Heart left ventricle (tissue), 16 donors: ENCODE measurements around the gene CRNN. TPM values are rescaled to one million over a fixed set of nuclear protein-coding genes. Genes with fewer than 3 reads are reported as not detected.

Source experiments
- ATAC-seq, 4 donors: fragments of 200-7000 bp; cut with Tn5 transposase; one replicate each; pipeline ENCODE4 v1.9.1; 2020 to 2022; ENCODE audit warnings: moderate library complexity in 4 of 4, mild to moderate bottlenecking in 3 of 4, moderate number of reproducible peaks in 1 of 4
- DNase-seq, 5 donors: peaks; one replicate each; pipeline ENCODE4 v3.0.0-alpha.2; 2020
- H3K27ac ChIP-seq, 12 donors: fragments of 200-600 bp; sonication (generic) in 4 of 12; one replicate each; pipeline versions ENCODE4 v1.5.0 to v1.8.0; 2016 to 2022; ENCODE audit warnings: mild to moderate bottlenecking in 2 of 12
- H3K27me3 ChIP-seq, 9 donors: fragments of 200-600 bp; sonication (generic) in 2 of 9; one replicate each; pipeline versions ENCODE4 v1.5.1 to v1.8.0; 2016 to 2022; ENCODE audit warnings: mild to moderate bottlenecking in 3 of 9
- H3K36me3 ChIP-seq, 9 donors: fragments of 200-600 bp; sonication (generic) in 2 of 9; one replicate each; pipeline versions ENCODE4 v1.5.0 to v1.8.0; 2018 to 2022; ENCODE audit warnings: mild to moderate bottlenecking in 2 of 9
- H3K4me1 ChIP-seq, 12 donors: fragments of 200-600 bp; sonication (generic) in 4 of 12; one replicate each; pipeline versions ENCODE4 v1.5.0 to v1.8.0; 2016 to 2022; ENCODE audit warnings: mild to moderate bottlenecking in 3 of 12
- H3K4me3 ChIP-seq, 12 donors: fragments of 200-600 bp; sonication (generic) in 4 of 12; one replicate each; pipeline versions ENCODE4 v1.5.0 to v1.8.0; 2017 to 2022; ENCODE audit warnings: mild to moderate bottlenecking in 9 of 12, moderate library complexity in 4 of 12
- H3K9me3 ChIP-seq, 12 donors: fragments of 200-600 bp; sonication (generic) in 4 of 12; one replicate each; pipeline versions ENCODE4 v1.5.0 to v1.8.0; 2016 to 2022; ENCODE audit warnings: mild to moderate bottlenecking in 1 of 12
- CTCF ChIP-seq, 12 donors: fragments of 200-600 bp; sonication (generic) in 4 of 12; IDR thresholded peaks; one replicate each; pipeline versions ENCODE4 v1.5.0 to v1.8.0; 2018 to 2022; ENCODE audit warnings: antibody characterized with exemption in 12 of 12, mild to moderate bottlenecking in 5 of 12
- POLR2A ChIP-seq, 2 donors: fragments of 450-650 bp; IDR thresholded peaks; one replicate each; pipeline ENCODE4 v1.6.1; 2017; ENCODE audit warnings: antibody characterized with exemption in 2 of 2, mild to moderate bottlenecking in 2 of 2, moderate library complexity in 2 of 2
- WGBS, 4 donors: extraction: QIAGEN DNeasy Blood & Tissue Kit in 2 of 4; methylation state at CpG; one replicate each; pipeline versions ENCODE4 v1.1.5 to v1.1.7; 2013 to 2018; 5-methylcytosine and 5-hydroxymethylcytosine counted together
- intact Hi-C, 10 donors: fragments of 100-400 bp; cut with DNase I; formaldehyde crosslinking; loops; one replicate each; pipeline versions ENCODE4 v1.11.1 to v1.14.2; 2022
- polyA plus RNA-seq, 2 donors: library from polyadenylated mRNA; stranded (reverse); fragments of 200-250 nt; gene quantifications; one replicate each; pipeline ENCODE4 v1.2.3, GENCODE V29; 2013
- total RNA-seq, 9 donors: library from RNA; depleted of rRNA in 2 of 9; stranded (reverse); fragments of >200 nt in 2 of 9; fragmentation: NEBNext Ultra II Directional in 3 of 9; extraction: Animal tissue kit (Norgen Biotek cat#: 25700) in 3 of 9; gene quantifications; one replicate each; pipeline versions ENCODE4 v1.1.0 to v1.2.4, GENCODE V29; 2016 to 2023
- donor health status: ischemic (EF 13 %, LVEDD 7.1; RV severe dilation, severe dysfunction).
- donor health status: healthy with polysubstance abuse.
- donor health status: DM: no; HTN: yes; CAD: no.
- donor health status: DM: no; HTN: no; CAD: no.
- donor health status: ischemic (EF 25% LVEDD 6.9; RV normal size, moderate dysfunction).
- donor health status: ischemic (EF 25% LVEDD 5.7; RV mildly dilated, moderate dysfunction).
- donor health status: healthy.
- donor health status: DM: yes; HTN: yes; CAD: no.
- donor health status: ischemic (EF 35%, LVEDD 5.7; RV mildly dilated, moderate dysfunction).
- donor health status: nonischemic (EF 11% LVEDD 7.7; RV severe dilation, severe dysfunction).
- donor health status: DM: yes; HTN: yes; CAD: no.
- donor health status: PGD.
- donor health status: ischemic (EF 29% LVEDD 5.4; RV normal size, mild dysfunction).
- donor health status: nonischemic (EF 23%, LVEDD 6.1; RV moderate dilation, normal function).

CRNN gene
- total and polyA plus RNA-seq, 11 donors: 0.24 TPM; not detected in 10

GRCh38 chr1:152394151-152394550, 19.9 kb downstream of the CRNN start:
- no peak overlapping the region for H3K4me3 ChIP-seq
- H3K4me1 ChIP-seq: no peaks in the 10 kb centered on the region
- H3K9me3 ChIP-seq: no peaks in the 10 kb centered on the region
- H3K27ac ChIP-seq: no peak overlapping the region
- WGBS, 4 donors: 24 to 34% (median 32%) methylated on average over 1 of the region's 1 CpG
- DNase-seq (no peak), ATAC-seq (no peak)
- no peak for TF ChIP-seq CTCF (IDR thresholded peaks at IDR 0.05)
- no peak for TF ChIP-seq POLR2A (IDR thresholded peaks at IDR 0.05)
- intact Hi-C loops: no loop called here
- peaks cover 0 to 10% (median 0%) of the 10 kb centered on the region in 9 donors for H3K27me3 ChIP-seq
- H3K36me3 ChIP-seq: no peaks in the 10 kb centered on the region

- H3K9me3 ChIP-seq: no peaks in the 10 kb centered on the region
- no peaks in the 10 kb centered on the region for H3K4me1 ChIP-seq
- no peaks in the 10 kb centered on the region for H3K36me3 ChIP-seq
- H3K27me3 ChIP-seq: peaks cover 0 to 10% (median 0%) of the 10 kb centered on the region in 9 donors
- H3K27ac ChIP-seq: no peak overlapping the region
- TF ChIP-seq CTCF (IDR thresholded peaks at IDR 0.05) (no peak), POLR2A (IDR thresholded peaks at IDR 0.05) (no peak)
- no peak overlapping the region for H3K4me3 ChIP-seq
- intact Hi-C loops: no loop called here
- ATAC-seq: no peak
- WGBS, 4 donors: 65 to 83% (median 75%) methylated on average over 2 of the region's 2 CpGs
- no peak for DNase-seq
Measured at GRCh38 chr1:152392909-152393308, 21.2 kb downstream of the CRNN start.

- H3K4me3 ChIP-seq: no peak overlapping the region
- ATAC-seq (no peak), DNase-seq (no peak)
- H3K9me3 ChIP-seq: no peaks in the 10 kb centered on the region
- intact Hi-C loops: no loop called here
- H3K27ac ChIP-seq: no peak overlapping the region
- no peaks in the 10 kb centered on the region for H3K36me3 ChIP-seq
- H3K4me1 ChIP-seq: no peaks in the 10 kb centered on the region
- H3K27me3 ChIP-seq: peaks cover 0 to 3% (median 0%) of the 10 kb centered on the region in 9 donors
- TF ChIP-seq POLR2A (IDR thresholded peaks at IDR 0.05) (no peak), CTCF (IDR thresholded peaks at IDR 0.05) (no peak)
- 68 to 82% (median 75%) methylated on average over 4 of the region's 4 CpGs for WGBS, 4 donors
Measured at GRCh38 chr1:152388889-152389288, 25.2 kb downstream of the CRNN start.

GRCh38 chr1:152386940-152387339, 27.1 kb downstream of the CRNN start:
- DNase-seq (no peak), ATAC-seq (no peak)
- H3K9me3 ChIP-seq: no peaks in the 10 kb centered on the region
- 55 to 84% (median 77%) methylated on average over 2 of the region's 2 CpGs for WGBS, 4 donors
- H3K4me3 ChIP-seq: no peak overlapping the region
- intact Hi-C loops: no loop called here
- no peak overlapping the region for H3K27ac ChIP-seq
- peaks cover 0 to 3% (median 0%) of the 10 kb centered on the region in 9 donors for H3K27me3 ChIP-seq
- TF ChIP-seq CTCF (IDR thresholded peaks at IDR 0.05) (no peak), POLR2A (IDR thresholded peaks at IDR 0.05) (no peak)
- H3K4me1 ChIP-seq: no peaks in the 10 kb centered on the region
- H3K36me3 ChIP-seq: no peaks in the 10 kb centered on the region
